PC-9 (cell line): ENCODE measurements around the gene OR5A2. TPM values are rescaled to one million over a fixed set of nuclear protein-coding genes. Genes with fewer than 3 reads are reported as not detected.

Experiments used
- BruUV-seq: library from RNA; stranded (reverse); fragments of 400-500 nt; replicated peaks from 2 replicates; lab custom pipeline; 2021; lab: Mats Ljungman, UMichigan
- CTCF ChIA-PET: fragments of 300-600 bp; sonication (Branson Sonifier 250); formaldehyde crosslinking; loops from one replicate; lab custom pipeline; 2022; ENCODE audit warnings: antibody characterized with exemption; lab: Charles Lee
- POLR2A ChIA-PET: fragments of 300-600 bp; sonication (Branson Sonifier 250); formaldehyde crosslinking; loops from one replicate; lab custom pipeline; 2022; ENCODE audit warnings: antibody characterized with exemption; ENCODE audit not compliant: unreplicated experiment; lab: Charles Lee
- DNase-seq, 2 experiments: peaks; one replicate each; pipeline versions ENCODE4 v3.0.0 to v3.0.0-alpha.2; 2015 to 2022; ENCODE audit warnings: mixed read lengths in 1 of 2
- H2AFZ ChIP-seq: fragments of 200-600 bp; sonication (generic); 2 replicates; pipeline ENCODE4 v1.8.1; 2017; ENCODE audit warnings: antibody characterized with exemption
- H3F3A ChIP-seq: fragments of 200-600 bp; sonication (generic); 2 replicates; pipeline ENCODE4 v1.8.1; 2017; ENCODE audit warnings: antibody characterized with exemption, mild to moderate bottlenecking, low read depth; ENCODE audit not compliant: insufficient read depth
- H3K27ac ChIP-seq: fragments of 200-600 bp; sonication (generic); 2 replicates; pipeline ENCODE4 v1.6.1; 2016; ENCODE audit warnings: mixed run types
- H3K27me3 ChIP-seq: fragments of 200-600 bp; sonication (generic); 2 replicates; pipeline ENCODE4 v1.6.1; 2016; ENCODE audit warnings: low read depth, mixed run types; ENCODE audit not compliant: insufficient read depth
- H3K36me3 ChIP-seq: fragments of 200-600 bp; sonication (generic); 2 replicates; pipeline ENCODE4 v1.6.1; 2016; ENCODE audit warnings: low read depth, mixed run types
- H3K4me1 ChIP-seq: fragments of 200-600 bp; sonication (generic); replicated peaks from 2 replicates; pipeline ENCODE4 v1.6.1; 2016; ENCODE audit warnings: mixed run types; ENCODE audit not compliant: insufficient read depth
- H3K4me2 ChIP-seq: fragments of 200-600 bp; sonication (generic); 2 replicates; pipeline ENCODE4 v1.6.1; 2017; ENCODE audit warnings: mixed run types
- H3K4me3 ChIP-seq: fragments of 200-600 bp; sonication (generic); 2 replicates; pipeline ENCODE4 v1.6.1; 2016; ENCODE audit warnings: mixed run types
- H3K79me2 ChIP-seq: fragments of 200-600 bp; sonication (generic); 2 replicates; pipeline ENCODE4 v1.6.1; 2017; ENCODE audit warnings: low read depth, mixed run types
- H3K9me2 ChIP-seq: fragments of 200-600 bp; sonication (generic); 2 replicates; pipeline ENCODE4 v1.8.1; 2017; ENCODE audit warnings: mild to moderate bottlenecking; ENCODE audit not compliant: insufficient read depth
- H3K9me3 ChIP-seq: fragments of 200-600 bp; sonication (generic); 2 replicates; pipeline ENCODE4 v1.8.1; 2016; ENCODE audit warnings: low read depth; ENCODE audit not compliant: insufficient read depth
- H4K20me1 ChIP-seq: fragments of 200-600 bp; sonication (generic); 2 replicates; pipeline ENCODE4 v1.8.1; 2017; ENCODE audit not compliant: insufficient read depth
- CTCF ChIP-seq: fragments of 200-600 bp; sonication (generic); conservative IDR thresholded peaks from 2 replicates; pipeline ENCODE4 v1.6.1; 2017; ENCODE audit warnings: mixed run types, antibody characterized with exemption, mild to moderate bottlenecking, moderate library complexity
- EZH2 ChIP-seq: fragments of 200-600 bp; sonication (generic); IDR thresholded peaks from 2 replicates; pipeline ENCODE4 v1.8.0; 2017; ENCODE audit warnings: antibody characterized with exemption, low read depth
- intact Hi-C: fragments of 100-400 bp; cut with micrococcal nuclease; formaldehyde crosslinking; loops from one replicate; pipeline ENCODE4 v1.10.0; 2022; ENCODE audit not compliant: unreplicated experiment
- total RNA-seq: library from RNA; stranded (reverse); gene quantifications from 2 replicates; pipeline ENCODE4 v1.2.3, GENCODE V29; 2021

Gene OR5A2
- total RNA-seq, 1 experiment from 2014 or later: not detected

- BruUV-seq: no TSS peak
- Histone ChIP-seq H3K4me2 (no peak overlapping the region), H3K4me3 (no peak overlapping the region), H3K4me1 (no peaks in the 10 kb centered on the region), H3K27me3 (no peaks in the 10 kb centered on the region), H3K9me3 (peaks cover 16% of the 10 kb centered on the region), H4K20me1 (no peaks in the 10 kb centered on the region; the same call in 1 of the 2 replicates), H3K9me2 (no peaks in the 10 kb centered on the region), H3K79me2 (no peaks in the 10 kb centered on the region), H3F3A (no peaks in the 10 kb centered on the region), H3K36me3 (no peaks in the 10 kb centered on the region), H2AFZ (no peak overlapping the region), H3K27ac (no peak overlapping the region)
- DNase-seq: no peak
- POLR2A ChIA-PET: no interaction called here
- intact Hi-C loops: no loop called here
- TF ChIP-seq CTCF (no peak), EZH2 (no peak)
- CTCF ChIA-PET: no interaction called here
Measured at GRCh38 chr11:59403546-59403945, 22.7 kb downstream of the OR5A2 start.

- no peak overlapping the region for H3K27ac ChIP-seq
- TF ChIP-seq CTCF (no peak), EZH2 (no peak)
- H3K4me1 ChIP-seq: no peaks in the 10 kb centered on the region
- ChIA-PET CTCF (interaction anchor here (1.0 kb wide), 1 partner anchor 209 kb away, joined by 5 read pairs; no protein-coding TSS in a partner anchor), POLR2A (no interaction called here)
- no peaks in the 10 kb centered on the region for H3K36me3 ChIP-seq
- intact Hi-C loops: no loop called here
- no peaks in the 10 kb centered on the region for H3K79me2 ChIP-seq
- no peaks in the 10 kb centered on the region for H3F3A ChIP-seq
- no peaks in the 10 kb centered on the region; the same call in 1 of the 2 replicates for H4K20me1 ChIP-seq
- no peaks in the 10 kb centered on the region for H3K9me2 ChIP-seq
- no peak overlapping the region for H3K4me2 ChIP-seq
- H3K9me3 ChIP-seq: peaks cover 16% of the 10 kb centered on the region
- H2AFZ ChIP-seq: no peak overlapping the region
- no peak overlapping the region for H3K4me3 ChIP-seq
- BruUV-seq: no TSS peak
- DNase-seq: no peak
- no peaks in the 10 kb centered on the region for H3K27me3 ChIP-seq
Measured at GRCh38 chr11:59401262-59401552, 25.0 kb downstream of the OR5A2 start.

- intact Hi-C loops: no loop called here
- peaks cover 16% of the 10 kb centered on the region for H3K9me3 ChIP-seq
- no peak for TF ChIP-seq EZH2
- no peak for TF ChIP-seq CTCF
- no peaks in the 10 kb centered on the region for H3K9me2 ChIP-seq
- POLR2A ChIA-PET: no interaction called here
- DNase-seq: no peak
- H3K4me2 ChIP-seq: no peak overlapping the region
- no TSS peak for BruUV-seq
- H2AFZ ChIP-seq: no peak overlapping the region
- no peaks in the 10 kb centered on the region; the same call in 1 of the 2 replicates for H4K20me1 ChIP-seq
- CTCF ChIA-PET: interaction anchor here (1.0 kb wide), 1 partner anchor 209 kb away, joined by 5 read pairs; no protein-coding TSS in a partner anchor
- no peaks in the 10 kb centered on the region for H3K27me3 ChIP-seq
- no peaks in the 10 kb centered on the region for H3K4me1 ChIP-seq
- H3F3A ChIP-seq: no peaks in the 10 kb centered on the region
- H3K4me3 ChIP-seq: no peak overlapping the region
- H3K36me3 ChIP-seq: no peaks in the 10 kb centered on the region
- no peak overlapping the region for H3K27ac ChIP-seq
- no peaks in the 10 kb centered on the region for H3K79me2 ChIP-seq
Measured at GRCh38 chr11:59400461-59401261, 25.6 kb downstream of the OR5A2 start.
